ENCODE data around the gene PDE11A. TPM values are rescaled to one million over a fixed set of nuclear protein-coding genes. Genes with fewer than 3 reads are reported as not detected.
"Not testable (repeated sequence)": the region's sequence is repeated elsewhere in the genome, so short reads cannot be mapped to it uniquely, and the experiment has no call there.

Gene PDE11A
- total RNA-seq, 2 experiments from 2014 or later, result not detected

DNA sequence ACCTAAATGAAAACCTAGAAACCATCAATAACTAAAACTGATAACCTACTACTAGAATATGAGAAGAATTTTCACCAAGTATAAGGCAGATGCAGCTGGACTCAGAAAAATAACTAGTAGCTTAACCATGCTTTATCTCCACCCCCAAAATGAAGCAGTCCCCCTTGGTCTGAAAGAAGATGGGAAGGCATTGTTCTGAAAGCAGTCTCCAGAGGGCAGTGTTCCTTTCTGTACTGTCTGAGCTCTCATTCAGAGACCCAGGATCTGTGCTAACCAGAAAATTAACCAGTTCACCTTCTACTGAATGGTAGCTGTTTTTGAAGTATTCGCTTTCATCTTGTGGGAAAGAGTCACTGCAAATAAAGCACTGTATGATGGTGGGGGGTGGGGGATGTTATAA lies 273.0 kb downstream of the PDE11A start:
- H3K9me3 Mint-ChIP-seq, result no peaks in the 10 kb centered on the region
- ATAC-seq (no peak), DNase-seq (peak; percentile 2)
- ChIA-PET CTCF (interaction anchor here (1.0 kb wide), 2 partner anchors 10 to 12 kb away, joined by 3 to 5 read pairs; no protein-coding TSS in a partner anchor), POLR2A (no interaction called here)
- H3K27ac Mint-ChIP-seq, result no peak overlapping the region
- TF ChIP-seq, protein P1, sequence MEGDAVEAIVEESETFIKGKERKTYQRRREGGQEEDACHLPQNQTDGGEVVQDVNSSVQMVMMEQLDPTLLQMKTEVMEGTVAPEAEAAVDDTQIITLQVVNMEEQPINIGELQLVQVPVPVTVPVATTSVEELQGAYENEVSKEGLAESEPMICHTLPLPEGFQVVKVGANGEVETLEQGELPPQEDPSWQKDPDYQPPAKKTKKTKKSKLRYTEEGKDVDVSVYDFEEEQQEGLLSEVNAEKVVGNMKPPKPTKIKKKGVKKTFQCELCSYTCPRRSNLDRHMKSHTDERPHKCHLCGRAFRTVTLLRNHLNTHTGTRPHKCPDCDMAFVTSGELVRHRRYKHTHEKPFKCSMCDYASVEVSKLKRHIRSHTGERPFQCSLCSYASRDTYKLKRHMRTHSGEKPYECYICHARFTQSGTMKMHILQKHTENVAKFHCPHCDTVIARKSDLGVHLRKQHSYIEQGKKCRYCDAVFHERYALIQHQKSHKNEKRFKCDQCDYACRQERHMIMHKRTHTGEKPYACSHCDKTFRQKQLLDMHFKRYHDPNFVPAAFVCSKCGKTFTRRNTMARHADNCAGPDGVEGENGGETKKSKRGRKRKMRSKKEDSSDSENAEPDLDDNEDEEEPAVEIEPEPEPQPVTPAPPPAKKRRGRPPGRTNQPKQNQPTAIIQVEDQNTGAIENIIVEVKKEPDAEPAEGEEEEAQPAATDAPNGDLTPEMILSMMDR (IDR thresholded peaks at IDR 0.05), result peak; percentile 26
- no peaks in the 10 kb centered on the region for H3K4me1 Mint-ChIP-seq (ENCODE audit: low read depth)
- intact Hi-C loops (cut with micrococcal nuclease), result no loop called here
- H3K4me3 Mint-ChIP-seq, result no peak overlapping the region
- H3K36me3 Mint-ChIP-seq (ENCODE audit: low read depth), result no peaks in the 10 kb centered on the region
- peaks cover 10% of the 10 kb centered on the region for H3K27me3 Mint-ChIP-seq

DNA sequence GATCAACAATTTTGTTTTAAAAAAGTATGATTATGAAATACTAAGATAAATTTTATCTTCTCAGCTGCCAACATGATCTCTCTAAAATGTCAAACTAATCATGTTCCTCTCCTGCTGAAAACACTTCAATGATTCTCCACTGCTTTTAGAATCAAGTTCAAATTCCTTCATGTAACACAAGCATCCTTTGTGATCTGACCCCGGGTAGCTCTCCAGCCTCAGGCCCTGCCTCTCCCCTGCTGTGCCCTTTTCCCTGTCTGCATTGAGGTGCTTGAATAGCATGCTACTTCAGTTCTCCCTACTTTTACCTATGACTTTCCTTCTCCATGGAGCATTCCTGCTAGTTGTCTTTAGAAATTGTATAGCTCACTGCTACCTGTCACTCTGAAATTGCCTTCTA lies 274.8 kb downstream of the PDE11A start:
- DNase-seq (no peak), ATAC-seq (no peak)
- ChIA-PET CTCF (interaction anchor here (1.0 kb wide), 1 partner anchor 40 kb away, joined by 3 read pairs; no protein-coding TSS in a partner anchor), POLR2A (no interaction called here)
- H3K36me3 Mint-ChIP-seq (ENCODE audit: low read depth), result no peaks in the 10 kb centered on the region
- intact Hi-C loops (cut with micrococcal nuclease), result no loop called here
- H3K4me3 Mint-ChIP-seq, result no peak overlapping the region
- H3K27ac Mint-ChIP-seq, result no peak overlapping the region
- peaks cover 10% of the 10 kb centered on the region for H3K27me3 Mint-ChIP-seq
- TF ChIP-seq, protein P1 (IDR thresholded peaks at IDR 0.05), result no peak
- H3K9me3 Mint-ChIP-seq, result no peaks in the 10 kb centered on the region
- H3K4me1 Mint-ChIP-seq (ENCODE audit: low read depth), result no peaks in the 10 kb centered on the region

DNA sequence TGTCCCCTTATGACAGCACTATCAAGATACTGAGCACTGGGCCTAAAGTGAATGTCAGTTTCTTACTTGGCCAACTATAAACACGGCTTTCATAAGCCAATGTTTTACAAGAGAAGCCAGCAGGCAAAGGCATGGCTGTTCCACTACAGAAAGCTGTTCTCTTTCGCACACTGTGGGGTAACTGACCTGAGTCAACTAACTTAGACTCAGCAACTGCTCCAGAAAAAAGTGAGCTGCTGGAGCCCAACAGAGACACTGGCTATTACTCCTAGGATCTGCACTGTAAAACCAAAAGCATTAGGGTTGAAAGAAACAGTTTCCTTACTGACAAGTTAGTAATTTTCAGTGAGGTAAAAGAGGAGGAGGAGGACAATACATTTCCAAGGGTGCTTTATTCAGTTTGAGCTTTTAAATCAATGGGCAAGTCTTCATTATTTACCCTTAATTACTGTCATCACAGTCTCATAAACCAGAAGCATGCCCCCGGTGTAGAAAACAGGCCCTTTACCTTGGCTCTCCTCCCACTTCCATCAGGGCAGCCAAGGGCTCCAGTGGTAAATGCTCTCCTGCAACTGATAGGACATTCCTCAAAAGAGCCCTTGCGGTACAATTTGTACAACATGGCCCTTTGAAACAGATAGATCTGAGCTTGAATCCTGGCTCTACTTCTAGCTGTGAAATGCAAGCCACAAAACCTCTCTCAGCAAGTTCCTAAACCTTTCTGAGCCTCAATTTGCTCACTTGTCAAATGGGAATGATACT lies 275.7 kb downstream of the PDE11A start:
- ATAC-seq, result no peak
- H3K9me3 Mint-ChIP-seq, result no peaks in the 10 kb centered on the region
- no peak overlapping the region for H3K27ac Mint-ChIP-seq
- H3K27me3 Mint-ChIP-seq, result peaks cover 10% of the 10 kb centered on the region
- no peak for DNase-seq
- no peak overlapping the region for H3K4me3 Mint-ChIP-seq
- CTCF ChIA-PET, result no interaction called here
- no peaks in the 10 kb centered on the region for H3K4me1 Mint-ChIP-seq (ENCODE audit: low read depth)
- TF ChIP-seq, protein P1 (IDR thresholded peaks at IDR 0.05), result no peak
- no peaks in the 10 kb centered on the region for H3K36me3 Mint-ChIP-seq (ENCODE audit: low read depth)
- POLR2A ChIA-PET, result no interaction called here
- intact Hi-C loops (cut with micrococcal nuclease), result no loop called here

DNA sequence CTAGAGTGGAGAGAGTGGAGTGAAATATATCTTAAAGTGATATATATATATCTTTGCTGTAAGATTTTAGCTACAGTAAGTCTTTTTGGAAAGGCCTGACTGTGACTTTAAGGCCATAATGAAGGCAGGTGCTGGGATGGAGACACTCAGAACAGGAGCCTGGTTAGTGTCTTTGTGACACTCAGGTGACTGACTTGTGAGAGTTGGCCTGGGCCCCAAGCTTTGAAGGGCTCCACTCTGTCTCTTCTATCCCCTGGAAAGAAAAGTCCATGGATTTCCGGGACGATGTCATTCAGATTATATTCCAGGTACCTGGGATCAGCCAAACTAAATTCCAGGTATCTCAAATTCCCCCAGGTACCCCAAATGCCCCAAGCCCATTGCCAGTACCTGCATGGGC lies 276.6 kb downstream of the PDE11A start:
- Mint-ChIP-seq H3K27me3 (peaks cover 9% of the 10 kb centered on the region), H3K4me1 (ENCODE audit: low read depth) (no peaks in the 10 kb centered on the region), H3K27ac (no peak overlapping the region), H3K36me3 (ENCODE audit: low read depth) (no peaks in the 10 kb centered on the region), H3K4me3 (no peak overlapping the region), H3K9me3 (no peaks in the 10 kb centered on the region)
- POLR2A ChIA-PET, result no interaction called here
- intact Hi-C loops (cut with micrococcal nuclease), result no loop called here
- DNase-seq, result no peak
- ATAC-seq, result no peak
- TF ChIP-seq, protein P1 (IDR thresholded peaks at IDR 0.05), result no peak
- CTCF ChIA-PET, result no interaction called here

DNA sequence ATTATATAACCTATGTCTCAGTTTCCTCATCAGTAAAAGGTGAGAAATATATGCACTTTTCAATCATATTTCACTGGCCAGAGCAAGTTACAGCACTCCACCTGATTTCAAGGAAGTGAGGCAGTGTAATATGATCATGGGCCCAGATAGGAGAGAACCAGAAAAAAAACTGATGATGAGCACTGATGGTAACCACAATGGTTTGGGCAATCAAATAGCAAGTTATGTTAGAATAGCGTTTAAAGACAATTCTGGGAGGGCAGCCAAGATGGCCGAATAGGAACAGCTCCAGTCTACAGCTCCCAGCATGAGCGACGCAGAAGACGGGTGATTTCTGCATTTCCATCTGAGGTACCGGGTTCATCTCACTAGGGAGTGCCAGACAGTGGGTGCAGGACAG lies 287.4 kb downstream of the PDE11A start:
- H3K9me3 Mint-ChIP-seq; DNase-seq; intact Hi-C loops (cut with micrococcal nuclease); H3K36me3 Mint-ChIP-seq (ENCODE audit: low read depth); H3K27me3 Mint-ChIP-seq; ATAC-seq; POLR2A ChIA-PET; H3K4me3 Mint-ChIP-seq: not testable (repeated sequence)
- H3K27ac Mint-ChIP-seq, result peak overlapping the region; percentile 81
- H3K4me1 Mint-ChIP-seq (ENCODE audit: low read depth), result peaks cover 43% of the 10 kb centered on the region
- CTCF ChIA-PET, result interaction anchor here (1.6 kb wide), 1 partner anchor 12 kb away, joined by 7 read pairs; no protein-coding TSS in a partner anchor
